ENCODE measurements around the gene TCFL5.

The TCFL5 gene

GRCh38 chr20:62808211-62808865 lies 53.3 kb downstream of the TCFL5 start:
- DNase-seq = peak; percentile 83

GRCh38 chr20:62807444-62808210 lies 54.0 kb downstream of the TCFL5 start:
- no peak for DNase-seq

- no peak for DNase-seq
Measured at GRCh38 chr20:62806383-62807050, 55.1 kb downstream of the TCFL5 start.

DNA sequence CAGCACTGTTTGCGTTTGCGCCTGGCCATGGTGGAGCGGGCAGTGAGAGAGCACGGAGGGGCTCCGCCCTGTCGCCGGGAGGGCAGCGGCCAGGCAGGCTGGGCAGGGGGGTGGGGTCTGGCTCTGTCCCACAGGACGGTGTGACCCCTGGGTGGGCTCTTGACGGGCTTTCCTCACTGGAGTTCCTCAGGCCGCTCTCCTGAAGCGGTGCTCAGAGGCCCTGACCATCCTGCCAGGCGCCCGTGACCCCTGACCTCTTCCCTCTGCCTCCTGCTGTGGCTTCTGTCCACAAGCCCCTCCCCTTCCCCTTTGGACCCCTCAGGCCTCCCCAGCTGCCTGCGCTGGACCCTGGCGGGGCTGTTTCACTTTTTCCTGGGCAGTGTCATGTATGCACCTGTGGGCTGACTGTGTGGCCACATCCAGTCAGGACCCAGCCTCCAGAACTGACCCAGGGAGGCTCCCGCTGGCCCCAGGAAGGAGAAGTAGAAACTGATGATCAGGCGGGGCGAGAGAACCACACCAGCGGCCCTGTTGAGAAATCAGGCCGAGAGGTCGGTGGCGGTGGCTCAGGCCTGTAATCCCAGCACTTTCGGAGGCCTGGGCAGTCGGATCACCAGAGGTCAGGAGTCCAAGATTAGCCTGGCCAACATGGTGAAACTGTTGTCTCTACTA lies 55.8 kb downstream of the TCFL5 start:
- DNase-seq = peak; percentile 20

- peak; percentile 20 for DNase-seq
Measured at GRCh38 chr20:62805155-62805710, 56.4 kb downstream of the TCFL5 start.

DNA sequence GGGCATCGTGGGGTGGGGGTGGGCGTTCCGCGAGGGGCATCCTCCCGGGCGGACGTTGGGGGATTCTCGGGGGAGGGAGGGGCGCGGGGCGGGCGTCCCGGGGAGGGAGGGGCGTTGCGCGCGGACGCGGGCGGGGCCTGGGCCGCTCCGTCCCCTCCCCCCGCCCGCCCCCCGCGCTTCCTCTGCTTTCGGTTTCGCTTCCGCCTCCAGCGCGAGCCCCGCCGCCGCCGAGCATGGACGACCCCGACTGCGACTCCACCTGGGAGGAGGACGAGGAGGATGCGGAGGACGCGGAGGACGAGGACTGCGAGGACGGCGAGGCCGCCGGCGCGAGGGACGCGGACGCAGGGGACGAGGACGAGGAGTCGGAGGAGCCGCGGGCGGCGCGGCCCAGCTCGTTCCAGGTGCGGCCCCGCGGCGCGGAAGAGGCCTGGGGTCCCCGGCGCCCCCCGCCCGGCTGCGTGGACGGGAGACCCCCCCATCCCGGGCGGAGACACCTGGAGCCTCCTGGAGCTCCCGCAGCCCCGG lies 56.9 kb downstream of the TCFL5 start, which contains the start of gene OGFR:
Gene OGFR (plus strand): TSS at position 209 of the 528 bp plus-strand sequence. CDS start 25 bp downstream, at position 234.
- DNase-seq = peak; percentile 74

GRCh38 chr20:62804021-62804626 lies 57.5 kb downstream of the TCFL5 start:
- peak; percentile 55 for DNase-seq

DNA sequence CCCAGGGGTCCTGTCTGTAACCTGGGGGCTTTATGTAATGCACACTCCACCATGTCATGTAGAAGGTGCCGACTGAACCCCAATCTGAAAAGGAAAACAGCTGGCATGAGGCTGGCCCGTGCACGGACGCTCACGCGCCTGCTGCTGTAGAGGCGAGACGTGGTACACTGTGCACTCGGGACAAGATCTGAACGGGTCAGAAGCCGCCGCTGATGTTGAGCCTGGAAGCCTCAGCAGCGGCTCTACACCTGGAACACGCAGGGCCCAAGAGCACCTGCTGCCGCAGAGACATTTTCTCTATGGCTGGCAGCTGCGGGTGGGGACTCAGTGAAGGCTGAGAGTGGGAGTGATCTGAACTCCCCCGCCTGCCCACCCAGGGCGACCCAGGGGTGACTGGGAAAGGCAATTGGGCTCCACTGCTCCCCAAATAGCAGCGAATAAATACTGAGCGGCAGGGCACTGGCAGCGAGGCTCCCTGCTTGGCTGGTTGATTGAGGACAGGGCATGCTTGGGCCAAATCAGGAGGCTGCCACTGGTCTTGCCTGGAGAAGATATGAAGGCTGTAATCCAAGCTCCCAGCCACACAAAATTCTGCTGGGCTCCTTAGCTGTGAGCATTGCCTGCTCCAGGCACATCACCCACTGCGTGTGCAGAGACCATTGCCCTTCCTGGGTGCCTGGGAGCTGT lies 59.5 kb downstream of the TCFL5 start:
- DNase-seq = peak; percentile 13

- DNase-seq = no peak
Measured at GRCh38 chr20:62801284-62802010, 60.2 kb downstream of the TCFL5 start.

DNA sequence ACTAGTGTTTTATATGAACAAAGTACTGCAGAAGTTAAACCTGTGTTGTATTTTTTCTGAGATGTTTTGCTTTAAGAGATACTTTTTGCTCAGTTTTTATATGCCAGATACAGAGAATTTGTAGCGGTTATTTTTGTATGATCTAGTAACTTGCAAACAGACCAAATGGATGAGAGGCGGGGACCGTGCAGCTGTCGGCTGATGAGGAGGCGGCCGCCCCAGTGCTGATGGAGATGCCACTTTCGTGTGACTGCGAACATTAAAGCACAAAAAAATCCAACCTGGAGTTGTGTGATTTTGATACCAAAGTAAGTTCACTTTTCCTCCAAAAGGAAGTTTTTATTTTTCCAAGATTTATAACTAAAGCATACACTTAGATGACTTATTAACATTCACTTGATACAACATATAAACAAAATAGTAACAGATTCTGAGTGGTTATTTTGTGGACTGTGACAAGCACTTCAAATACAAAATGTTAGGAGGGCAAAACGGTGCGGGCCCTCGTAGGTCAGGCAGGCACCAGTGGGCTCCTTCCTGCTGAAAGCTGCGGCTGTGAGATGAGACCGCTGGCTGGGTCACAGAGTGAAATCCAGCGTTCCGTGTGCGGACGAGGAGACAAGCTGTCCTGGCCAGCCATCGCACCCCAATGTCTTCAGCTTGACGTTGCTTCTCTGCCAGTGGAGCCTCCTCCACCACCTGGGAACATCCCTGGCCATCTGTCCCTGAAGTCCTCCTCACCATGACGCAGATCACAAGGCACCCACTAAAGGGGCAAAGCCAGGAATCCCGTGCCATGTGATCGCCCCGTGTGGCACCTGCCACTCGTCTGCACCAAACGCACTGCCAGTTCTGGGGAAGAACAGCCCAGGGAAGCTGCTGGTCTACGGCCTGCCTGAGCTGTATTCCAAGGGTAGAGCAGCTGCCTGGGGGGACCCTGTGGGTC lies 61.0 kb downstream of the TCFL5 start:
- no peak for DNase-seq

GRCh38 chr20:62799873-62800272 lies 61.7 kb downstream of the TCFL5 start:
- no peak for DNase-seq

GRCh38 chr20:62799459-62799858 lies 62.2 kb downstream of the TCFL5 start:
- DNase-seq = no peak

DNA sequence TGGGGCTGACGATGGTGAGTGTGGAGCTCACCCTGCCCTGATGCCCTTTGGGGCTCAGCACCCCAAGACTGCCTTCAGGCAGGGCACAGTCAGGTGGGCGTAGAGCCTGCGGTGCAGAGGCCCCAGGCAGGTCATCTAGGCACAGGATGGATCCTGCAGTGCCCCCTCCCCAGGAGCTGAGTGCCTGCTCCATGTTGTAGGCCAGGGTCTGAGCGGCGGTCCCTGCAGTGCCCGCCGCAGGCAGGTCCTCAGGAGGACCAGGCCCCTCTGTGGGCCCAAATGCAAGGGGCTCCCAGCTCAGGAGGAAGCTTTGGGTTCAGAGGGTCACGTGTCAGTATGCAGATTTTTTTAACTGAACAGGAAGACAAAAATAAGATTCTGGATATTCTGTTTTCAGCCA lies 62.6 kb downstream of the TCFL5 start:
- no peak for DNase-seq

DNA sequence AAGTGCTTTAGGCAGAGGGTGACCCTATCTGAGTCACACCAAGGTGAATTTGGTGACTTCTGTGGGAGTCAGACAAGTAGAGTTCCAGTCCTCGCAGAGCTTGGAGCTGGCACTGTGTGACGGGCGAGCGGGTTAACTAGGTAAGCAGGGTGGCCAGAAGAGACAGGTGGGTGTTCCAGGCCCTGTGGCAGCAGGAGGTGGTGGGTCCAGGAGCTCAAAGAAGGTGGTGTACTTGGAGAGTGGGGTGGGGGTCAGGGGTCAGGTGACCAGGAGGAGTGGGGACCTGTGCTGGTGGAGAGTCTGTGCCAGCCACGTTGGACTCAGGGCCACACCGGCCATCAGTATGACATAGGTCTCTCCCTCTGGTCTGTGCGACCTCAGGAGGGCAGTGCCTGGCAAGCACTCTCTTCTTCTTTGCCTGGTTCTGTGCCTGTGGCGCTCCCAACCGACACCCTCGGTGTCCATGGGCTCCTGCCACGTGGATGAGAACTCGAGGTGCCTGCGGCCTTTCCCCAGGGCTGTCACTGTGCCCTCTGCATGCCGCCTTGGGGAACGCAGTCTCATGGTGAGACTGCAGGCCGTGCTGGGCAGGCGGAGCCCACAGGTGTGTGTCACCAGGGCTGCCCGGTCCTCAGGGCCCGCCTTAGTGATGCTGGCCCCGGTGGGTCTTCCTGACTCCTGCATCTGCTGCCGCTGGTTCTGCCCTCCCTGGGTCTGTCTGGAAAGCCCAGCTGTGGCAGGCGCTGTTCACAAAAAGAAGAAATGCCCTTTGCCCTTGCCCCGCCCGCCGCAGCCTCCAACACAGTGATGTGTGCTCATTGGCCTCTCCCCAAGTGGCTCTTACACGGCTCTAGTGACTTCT lies 63.7 kb downstream of the TCFL5 start:
- DNase-seq = no peak

- DNase-seq = peak; percentile 10
Measured at GRCh38 chr20:62796699-62797491, 64.7 kb downstream of the TCFL5 start.

GRCh38 chr20:62795023-62795761 lies 66.4 kb downstream of the TCFL5 start:
- peak; percentile 72 for DNase-seq

All from hematopoietic multipotent progenitor cell treated with erythropoietin and hydrocortisone succinate and interleukin-3 and kit ligand, for 6 days (in vitro differentiated cells).